ENCODE data around the gene AKIRIN2.
"Not testable (repeated sequence)": the region's sequence is repeated elsewhere in the genome, so short reads cannot be mapped to it uniquely, and the experiment has no call there.

Gene AKIRIN2

DNA sequence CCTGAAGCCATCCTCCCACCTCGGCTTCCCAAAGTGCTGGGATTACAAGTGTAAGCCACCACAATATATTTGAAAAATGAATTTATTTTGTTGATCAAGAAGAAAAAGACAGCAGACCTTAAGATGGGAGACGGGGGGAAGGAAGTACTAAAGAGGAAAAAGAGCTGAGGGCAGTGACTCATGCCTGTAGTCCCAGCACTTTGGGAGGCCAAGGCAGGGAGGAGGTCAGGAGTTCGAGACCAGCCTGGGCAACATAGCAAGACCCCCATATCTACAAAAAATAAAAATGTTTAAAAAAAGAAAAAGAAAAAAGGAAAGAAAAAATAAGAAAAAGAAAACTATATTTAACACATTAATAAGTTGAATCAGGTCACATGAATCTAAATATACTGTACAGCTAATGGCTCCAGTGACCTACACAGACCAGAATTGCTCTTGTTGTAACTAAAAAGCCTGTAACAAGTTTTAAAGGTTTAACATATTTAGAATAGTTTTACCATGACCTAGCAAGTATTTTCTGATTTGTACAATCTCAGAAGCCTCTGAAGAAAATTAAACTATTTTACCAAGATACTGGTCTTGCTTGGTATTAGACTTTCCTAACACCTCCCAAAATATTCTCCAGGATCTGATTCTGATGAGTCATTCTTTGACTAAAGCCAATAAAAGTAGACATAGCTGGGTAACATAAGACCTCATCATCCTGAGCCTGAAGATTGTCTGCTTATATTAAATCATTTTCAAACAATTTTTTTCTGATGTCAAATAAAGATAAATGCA lies 4.3 kb upstream of the AKIRIN2 start:
- no peak for DNase-seq
- H3K27me3 ChIP-seq (replicated peaks; ENCODE audit: insufficient read depth, low read length), result no peaks in the 10 kb centered on the region
- no peaks in the 10 kb centered on the region for H4K20me1 ChIP-seq (ENCODE audit: insufficient read depth, low read length)
- H3K4me3 ChIP-seq (ENCODE audit: low read length), result no peak overlapping the region
- no peak overlapping the region for H2AFZ ChIP-seq (ENCODE audit: low read length)
- no peak overlapping the region for H3K27ac ChIP-seq (ENCODE audit: low read length)
- no peaks in the 10 kb centered on the region for H3K36me3 ChIP-seq (replicated peaks; ENCODE audit: insufficient read depth, low read length)
- H3K9ac ChIP-seq (ENCODE audit: low read length), result no peak overlapping the region
- no peak overlapping the region for H3K4me2 ChIP-seq (ENCODE audit: low read depth, low read length)
- TF ChIP-seq EZH2phosphoT487 (IDR thresholded peaks at IDR 0.05; ENCODE audit: low read length) (no peak), EZH2 (optimal IDR thresholded peaks at IDR 0.05; ENCODE audit: low read depth, low read length) (no peak)
- TF ChIP-seq, protein P1, sequence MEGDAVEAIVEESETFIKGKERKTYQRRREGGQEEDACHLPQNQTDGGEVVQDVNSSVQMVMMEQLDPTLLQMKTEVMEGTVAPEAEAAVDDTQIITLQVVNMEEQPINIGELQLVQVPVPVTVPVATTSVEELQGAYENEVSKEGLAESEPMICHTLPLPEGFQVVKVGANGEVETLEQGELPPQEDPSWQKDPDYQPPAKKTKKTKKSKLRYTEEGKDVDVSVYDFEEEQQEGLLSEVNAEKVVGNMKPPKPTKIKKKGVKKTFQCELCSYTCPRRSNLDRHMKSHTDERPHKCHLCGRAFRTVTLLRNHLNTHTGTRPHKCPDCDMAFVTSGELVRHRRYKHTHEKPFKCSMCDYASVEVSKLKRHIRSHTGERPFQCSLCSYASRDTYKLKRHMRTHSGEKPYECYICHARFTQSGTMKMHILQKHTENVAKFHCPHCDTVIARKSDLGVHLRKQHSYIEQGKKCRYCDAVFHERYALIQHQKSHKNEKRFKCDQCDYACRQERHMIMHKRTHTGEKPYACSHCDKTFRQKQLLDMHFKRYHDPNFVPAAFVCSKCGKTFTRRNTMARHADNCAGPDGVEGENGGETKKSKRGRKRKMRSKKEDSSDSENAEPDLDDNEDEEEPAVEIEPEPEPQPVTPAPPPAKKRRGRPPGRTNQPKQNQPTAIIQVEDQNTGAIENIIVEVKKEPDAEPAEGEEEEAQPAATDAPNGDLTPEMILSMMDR (IDR thresholded peaks at IDR 0.05; ENCODE audit: low read length), result no peak
- peaks cover 14% of the 10 kb centered on the region for H3F3A ChIP-seq (ENCODE audit: insufficient read depth, low read length)
- no peaks in the 10 kb centered on the region for H3K4me1 ChIP-seq (ENCODE audit: low read length)
- H3K79me2 ChIP-seq (ENCODE audit: low read length), result peaks cover 7% of the 10 kb centered on the region
- H3K9me3 ChIP-seq (replicated peaks; ENCODE audit: insufficient read depth, low read length), result no peaks in the 10 kb centered on the region
- no peaks in the 10 kb centered on the region for H3K9me2 ChIP-seq (replicated peaks; ENCODE audit: insufficient read depth, low read length)

DNA sequence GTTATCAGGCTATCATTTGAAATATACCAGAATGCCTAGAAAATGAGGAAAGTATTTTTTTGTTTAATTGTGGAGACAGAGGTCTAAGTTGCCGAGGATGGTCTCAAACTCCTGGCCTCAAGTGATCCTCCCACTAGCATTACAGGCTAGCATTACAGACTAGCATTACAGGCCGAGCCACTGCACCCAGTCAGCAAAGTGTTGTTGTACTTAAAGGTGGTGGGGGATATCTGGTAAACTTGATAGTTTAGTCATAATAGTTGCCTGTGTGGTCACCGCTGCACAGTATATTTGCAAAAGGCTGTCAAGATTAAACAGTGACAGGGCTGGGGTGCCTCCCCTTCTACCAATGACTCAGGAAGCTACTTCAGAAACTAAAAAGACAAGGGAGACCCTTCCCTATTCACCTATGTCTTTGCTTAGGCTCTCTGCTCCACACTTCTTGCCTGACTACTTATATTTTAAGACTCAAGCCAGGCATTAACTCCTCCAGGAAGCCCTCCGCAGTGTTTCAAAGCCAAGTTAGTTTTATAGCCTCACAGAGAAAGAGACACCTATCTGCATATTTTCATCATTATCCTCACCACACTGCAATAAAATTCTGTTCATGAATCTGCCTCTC lies 3.1 kb upstream of the AKIRIN2 start:
- no peak overlapping the region for H3K4me2 ChIP-seq (ENCODE audit: low read depth, low read length)
- H3K27me3 ChIP-seq (replicated peaks; ENCODE audit: insufficient read depth, low read length), result no peaks in the 10 kb centered on the region
- H3K79me2 ChIP-seq (ENCODE audit: low read length), result peaks cover 19% of the 10 kb centered on the region
- TF ChIP-seq EZH2phosphoT487 (IDR thresholded peaks at IDR 0.05; ENCODE audit: low read length) (no peak), EZH2 (optimal IDR thresholded peaks at IDR 0.05; ENCODE audit: low read depth, low read length) (no peak)
- TF ChIP-seq, protein P1 (IDR thresholded peaks at IDR 0.05; ENCODE audit: low read length), result no peak
- DNase-seq, result no peak
- no peaks in the 10 kb centered on the region for H3K36me3 ChIP-seq (replicated peaks; ENCODE audit: insufficient read depth, low read length)
- H3K27ac ChIP-seq (ENCODE audit: low read length), result no peak overlapping the region
- no peak overlapping the region for H3K9ac ChIP-seq (ENCODE audit: low read length)
- H3F3A ChIP-seq (ENCODE audit: insufficient read depth, low read length), result peaks cover 14% of the 10 kb centered on the region
- H3K4me1 ChIP-seq (ENCODE audit: low read length), result no peaks in the 10 kb centered on the region
- no peak overlapping the region for H3K4me3 ChIP-seq (ENCODE audit: low read length)
- no peak overlapping the region for H2AFZ ChIP-seq (ENCODE audit: low read length)
- no peaks in the 10 kb centered on the region for H4K20me1 ChIP-seq (ENCODE audit: insufficient read depth, low read length)
- H3K9me3 ChIP-seq (replicated peaks; ENCODE audit: insufficient read depth, low read length), result no peaks in the 10 kb centered on the region
- H3K9me2 ChIP-seq (replicated peaks; ENCODE audit: insufficient read depth, low read length), result no peaks in the 10 kb centered on the region

DNA sequence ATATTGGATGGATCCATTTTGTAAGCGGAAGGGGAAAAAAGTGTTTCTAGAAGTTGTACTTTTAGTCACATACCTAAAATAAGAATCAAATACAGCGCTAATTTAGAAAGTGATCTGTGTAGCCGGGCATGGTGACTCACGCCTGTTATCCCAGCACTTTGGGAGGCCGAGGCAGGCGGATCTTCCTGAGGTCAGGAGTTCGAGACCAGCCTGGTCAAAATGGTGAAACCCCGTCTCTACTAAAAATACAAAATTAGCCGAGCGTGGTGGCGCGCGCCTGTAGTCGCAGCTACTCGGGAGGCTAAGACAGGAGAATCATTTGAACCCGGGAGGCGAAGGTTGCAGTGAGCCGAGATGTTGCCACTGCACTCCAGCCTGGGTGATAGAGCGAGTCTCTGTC lies 1.0 kb upstream of the AKIRIN2 start:
- H3K27me3 ChIP-seq (replicated peaks; ENCODE audit: insufficient read depth, low read length); H3K9me2 ChIP-seq (replicated peaks; ENCODE audit: insufficient read depth, low read length); H3K36me3 ChIP-seq (replicated peaks; ENCODE audit: insufficient read depth, low read length); H3K4me1 ChIP-seq (ENCODE audit: low read length); DNase-seq; H3K9me3 ChIP-seq (replicated peaks; ENCODE audit: insufficient read depth, low read length): not testable (repeated sequence)
- Histone ChIP-seq H3K27ac (ENCODE audit: low read length) (peak overlapping the region; percentile 52; the same call in 1 of the 2 replicates), H3F3A (ENCODE audit: insufficient read depth, low read length) (peaks cover 26% of the 10 kb centered on the region), H3K4me2 (ENCODE audit: low read depth, low read length) (peak overlapping the region; percentile 61), H3K79me2 (ENCODE audit: low read length) (peaks cover 40% of the 10 kb centered on the region), H4K20me1 (ENCODE audit: insufficient read depth, low read length) (peaks cover 12% of the 10 kb centered on the region; the same call in 1 of the 2 replicates), H3K9ac (ENCODE audit: low read length) (peak overlapping the region; percentile 4; the same call in 1 of the 2 replicates), H2AFZ (ENCODE audit: low read length) (peak overlapping the region; percentile 77), H3K4me3 (ENCODE audit: low read length) (peak overlapping the region; percentile 69)

DNA sequence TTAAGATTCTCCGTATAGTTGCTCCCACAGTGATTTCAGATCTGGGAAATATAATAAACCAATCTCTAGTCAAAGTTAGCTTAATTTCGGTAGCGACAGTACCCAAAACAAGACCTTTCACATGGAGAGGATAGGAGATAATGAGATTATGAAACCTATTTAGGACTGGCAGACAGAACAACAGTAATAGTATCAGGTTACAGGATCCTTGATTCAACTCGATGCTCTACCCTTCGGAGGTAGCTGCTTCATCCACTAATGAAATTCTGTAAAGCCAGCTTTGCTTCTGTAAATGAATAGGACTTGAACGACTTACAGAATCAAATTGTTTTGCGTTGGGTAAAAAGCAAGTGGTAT lies 534 bp upstream of the AKIRIN2 start:
- Histone ChIP-seq H2AFZ (ENCODE audit: low read length) (peak overlapping the region; percentile 77), H3K9ac (ENCODE audit: low read length) (peak overlapping the region; percentile 4; the same call in 1 of the 2 replicates), H3K27me3 (replicated peaks; ENCODE audit: insufficient read depth, low read length) (no peaks in the 10 kb centered on the region), H3K79me2 (ENCODE audit: low read length) (peaks cover 45% of the 10 kb centered on the region), H3K36me3 (replicated peaks; ENCODE audit: insufficient read depth, low read length) (peaks cover 5% of the 10 kb centered on the region; the same call in 1 of the 2 replicates), H3K27ac (ENCODE audit: low read length) (peak overlapping the region; percentile 52; the same call in 1 of the 2 replicates), H3K9me2 (replicated peaks; ENCODE audit: insufficient read depth, low read length) (no peaks in the 10 kb centered on the region), H3K4me1 (ENCODE audit: low read length) (peaks cover 10% of the 10 kb centered on the region), H4K20me1 (ENCODE audit: insufficient read depth, low read length) (peaks cover 16% of the 10 kb centered on the region), H3K4me2 (ENCODE audit: low read depth, low read length) (peak overlapping the region; percentile 61), H3K4me3 (ENCODE audit: low read length) (peak overlapping the region; percentile 69), H3F3A (ENCODE audit: insufficient read depth, low read length) (peaks cover 26% of the 10 kb centered on the region), H3K9me3 (replicated peaks; ENCODE audit: insufficient read depth, low read length) (no peaks in the 10 kb centered on the region)
- no peak for DNase-seq
- TF ChIP-seq EZH2phosphoT487 (IDR thresholded peaks at IDR 0.05; ENCODE audit: low read length), result no peak
